ENCODE results near the gene BPI.
"Not testable (repeated sequence)": the region's sequence is repeated elsewhere in the genome, so short reads cannot be mapped to it uniquely, and the experiment has no call there.

Gene BPI

GRCh38 chr20:38302786-38303185, 1.2 kb upstream of the BPI start:
- no peak for DNase-seq (ENCODE audit: low read depth in 1 of 2, low spot score in 1 of 2)

DNA sequence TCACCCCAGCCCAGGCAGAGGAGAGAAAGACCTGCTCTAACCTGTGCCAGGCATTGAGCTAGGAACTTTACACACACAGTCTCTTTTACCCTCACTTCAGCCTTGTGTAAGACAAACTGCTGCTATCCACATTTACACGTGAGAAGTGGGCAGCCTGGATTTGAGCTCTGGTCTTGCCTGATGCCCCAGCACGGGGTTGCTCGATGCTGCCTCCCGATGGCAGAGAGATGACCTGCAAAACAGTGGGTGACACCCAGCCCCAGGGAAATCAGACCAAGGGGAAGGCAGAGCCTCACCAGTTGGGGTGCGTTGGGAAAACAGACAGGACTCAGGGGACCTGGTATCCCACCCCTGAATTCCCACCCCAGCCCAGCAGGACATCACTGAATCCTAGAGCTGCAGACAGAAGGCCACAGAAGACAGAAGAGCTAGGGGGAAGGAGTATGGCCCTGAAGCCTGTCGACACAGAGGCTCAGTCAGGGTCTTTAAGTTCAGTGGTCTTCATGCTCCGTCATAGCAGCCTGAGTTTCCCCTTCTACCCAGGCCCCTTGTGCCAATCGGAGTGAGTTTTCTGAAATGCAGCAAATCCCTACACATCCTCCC, 990 bp downstream of the BPI start:
- DNase-seq (ENCODE audit: low read depth in 1 of 2, low spot score in 1 of 2) = no peak

DNA sequence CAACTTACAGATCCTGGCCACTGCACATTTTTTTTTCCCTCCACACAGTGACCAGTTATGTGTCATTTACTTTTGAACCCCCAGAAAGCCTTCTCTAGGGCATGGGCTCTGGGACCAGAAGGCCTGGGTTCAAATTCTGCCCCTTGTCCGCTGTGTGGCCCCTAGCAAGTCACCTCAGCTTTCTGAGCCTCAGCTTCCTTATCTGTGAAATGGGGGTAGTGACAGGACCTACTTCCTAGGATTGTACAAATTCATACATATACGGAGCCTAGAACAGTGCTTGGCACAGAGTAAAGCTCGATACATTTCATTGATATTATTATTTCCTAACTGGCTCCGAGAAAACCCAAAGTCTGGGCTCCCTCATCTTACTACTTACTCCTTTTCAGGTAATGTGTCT, 1.6 kb downstream of the BPI start:
- no peak for DNase-seq (ENCODE audit: low read depth in 1 of 2, low spot score in 1 of 2)

DNA sequence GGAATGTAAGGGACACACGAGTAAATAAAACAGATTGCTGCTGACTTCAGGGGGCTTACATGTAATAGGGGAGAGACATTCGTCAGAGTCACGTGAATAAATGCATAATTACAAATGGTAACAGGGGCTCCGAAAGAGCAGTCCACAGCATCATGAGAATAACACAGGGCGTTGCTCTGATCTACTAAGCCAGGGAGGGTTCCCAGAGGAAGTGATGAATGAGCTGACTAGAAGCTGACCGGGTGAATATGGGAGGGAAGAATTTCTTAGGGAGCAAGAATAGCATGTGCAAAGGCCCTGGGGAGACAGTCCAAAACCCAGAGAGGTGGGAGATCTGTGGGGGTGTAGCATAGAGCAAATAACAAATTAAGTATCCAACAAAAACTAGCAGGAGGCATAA, 2.4 kb downstream of the BPI start:
- no peak for DNase-seq (ENCODE audit: low read depth in 1 of 2, low spot score in 1 of 2)

DNA sequence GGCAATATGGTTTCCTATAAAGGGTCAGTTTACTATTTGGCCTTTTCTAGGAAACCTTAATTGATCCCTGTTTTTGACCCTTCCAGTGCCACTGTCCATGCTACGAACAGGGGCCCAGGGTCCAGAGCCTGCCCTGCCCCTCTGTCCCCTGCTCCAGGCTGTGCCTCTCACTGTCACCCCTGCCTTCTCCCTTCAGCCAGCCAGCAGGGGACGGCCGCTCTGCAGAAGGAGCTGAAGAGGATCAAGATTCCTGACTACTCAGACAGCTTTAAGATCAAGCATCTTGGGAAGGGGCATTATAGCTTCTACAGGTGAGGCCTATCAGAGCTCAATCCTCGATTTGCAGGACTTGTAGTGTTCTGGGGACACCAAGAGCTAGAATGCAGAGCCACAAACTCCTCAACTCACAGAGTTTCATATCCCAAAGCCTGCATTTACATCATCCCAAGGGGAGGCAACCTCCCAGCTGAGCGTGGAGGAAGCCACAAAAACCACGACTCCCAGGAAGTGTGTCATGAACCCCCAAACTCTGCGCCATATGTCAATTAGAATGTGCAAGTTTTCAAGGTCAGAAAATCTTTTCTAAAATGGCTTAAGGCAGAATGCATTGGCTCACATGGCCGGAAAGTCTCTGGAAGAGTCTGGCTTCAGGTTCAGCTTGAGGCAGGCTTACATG, 3.6 kb downstream of the BPI start:
- DNase-seq (ENCODE audit: low read depth in 1 of 2, low spot score in 1 of 2) = no peak

DNA sequence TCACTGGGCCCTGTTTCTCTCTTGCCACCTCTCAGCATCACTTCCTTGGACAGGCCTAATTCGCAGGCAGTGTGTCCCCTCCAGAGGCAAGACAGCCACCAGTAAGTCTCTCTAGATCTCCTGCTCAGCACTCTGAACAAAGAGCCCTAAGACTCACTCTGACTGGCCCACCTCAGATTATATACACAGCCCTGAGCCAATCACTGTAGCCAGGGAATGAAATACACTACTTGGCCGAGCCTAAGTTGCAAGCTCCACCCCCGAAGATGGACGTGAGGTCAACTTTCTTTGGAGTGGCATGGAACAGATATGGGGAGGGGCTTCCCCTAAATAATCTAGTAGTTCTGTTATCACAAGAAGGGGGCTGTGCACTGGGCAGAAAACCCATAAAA, 4.1 kb downstream of the BPI start:
- DNase-seq (ENCODE audit: low read depth in 1 of 2, low spot score in 1 of 2) = no peak

DNA sequence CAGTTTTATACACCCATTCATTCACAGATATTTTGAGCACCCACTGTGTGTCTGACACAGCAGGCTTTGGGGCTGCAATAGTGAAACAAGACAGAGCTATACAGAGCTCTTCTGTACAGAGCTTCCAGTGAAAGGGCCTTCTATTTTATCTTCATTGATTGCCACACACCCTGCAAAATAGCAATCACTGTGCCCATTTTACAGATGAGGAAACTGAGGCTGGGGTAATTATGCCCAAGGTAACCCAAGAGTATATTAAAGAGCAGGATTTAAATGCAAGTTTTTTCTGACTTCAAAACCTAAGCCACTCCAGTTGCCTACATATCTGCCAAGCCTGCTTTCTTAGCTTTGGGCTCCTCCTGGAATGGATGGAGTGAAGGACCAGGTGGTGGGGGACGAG, 4.5 kb downstream of the BPI start:
- DNase-seq (ENCODE audit: low read depth in 1 of 2, low spot score in 1 of 2) = no peak

- DNase-seq (ENCODE audit: low read depth in 1 of 2, low spot score in 1 of 2) = no peak
These were observed 7.1 kb downstream of the BPI start for GRCh38 chr20:38311091-38311490.

DNA sequence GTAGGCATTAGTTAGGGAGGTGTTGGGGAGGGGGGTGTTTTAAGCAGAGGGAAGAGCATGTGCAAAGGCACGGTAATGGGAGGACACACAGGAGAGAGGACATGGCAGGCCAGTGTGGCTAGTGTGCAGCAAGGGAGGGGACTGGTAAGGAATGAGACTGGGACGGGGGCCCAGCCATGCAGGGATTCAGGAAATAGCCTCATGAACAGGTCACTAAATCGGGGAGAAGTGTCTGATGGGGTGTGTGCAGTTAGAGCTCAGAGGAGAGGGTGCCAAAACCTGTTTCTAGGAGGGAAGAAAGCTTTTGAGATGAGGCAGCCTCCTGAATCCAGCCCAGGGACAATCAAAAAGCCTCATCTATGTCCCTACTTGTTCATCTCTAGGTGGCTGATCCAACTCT, 7.5 kb downstream of the BPI start:
- no peak for DNase-seq (ENCODE audit: low read depth in 1 of 2, low spot score in 1 of 2)

DNA sequence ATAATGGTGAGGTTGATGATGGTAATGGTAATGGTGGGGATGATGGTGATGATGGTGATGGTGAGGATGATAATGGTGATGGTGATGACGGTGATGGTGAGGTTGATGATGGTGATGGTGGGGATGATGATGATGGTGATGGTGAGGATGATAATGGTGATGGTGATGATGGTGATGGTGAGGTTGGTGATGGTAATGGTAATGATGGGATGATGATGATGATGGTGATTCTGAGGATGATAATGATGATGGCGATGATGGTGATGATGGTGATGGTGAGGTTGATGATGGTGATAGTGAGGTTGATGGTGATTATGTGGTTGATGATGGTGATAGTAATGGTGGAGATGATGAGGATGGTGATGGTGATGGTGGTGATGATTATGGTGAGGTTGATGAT, 9.7 kb downstream of the BPI start:
- no peak for DNase-seq (ENCODE audit: low read depth in 1 of 2, low spot score in 1 of 2)

GRCh38 chr20:38314350-38314749, 10.4 kb downstream of the BPI start:
- DNase-seq (ENCODE audit: low read depth in 1 of 2, low spot score in 1 of 2) = not testable (repeated sequence)

- DNase-seq (ENCODE audit: low read depth in 1 of 2, low spot score in 1 of 2) = no peak
These were observed 11.5 kb downstream of the BPI start for GRCh38 chr20:38315290-38315966.

DNA sequence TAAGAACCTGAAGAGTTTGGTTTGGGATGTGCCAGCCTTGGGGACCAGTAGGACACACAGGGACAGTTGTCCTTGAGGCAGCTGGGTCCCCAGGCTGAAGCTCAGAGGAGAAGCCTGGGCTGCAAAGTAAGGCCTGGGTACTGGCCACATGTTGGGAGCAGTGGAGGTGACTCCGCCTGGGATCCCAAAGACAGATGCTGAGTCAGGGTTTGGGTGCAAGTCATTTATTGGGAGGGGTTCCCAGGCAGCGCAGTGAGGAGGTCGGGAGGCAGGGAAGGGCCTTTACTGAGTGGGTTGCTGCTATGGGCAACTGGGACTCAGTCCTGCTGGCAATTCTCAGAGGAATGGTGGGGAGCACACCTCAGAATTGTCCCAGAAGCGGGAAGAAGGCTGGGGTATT, 12.4 kb downstream of the BPI start:
- DNase-seq (ENCODE audit: low read depth in 1 of 2, low spot score in 1 of 2) = no peak

- no peak for DNase-seq (ENCODE audit: low read depth in 1 of 2, low spot score in 1 of 2)
These were observed 13.5 kb downstream of the BPI start for GRCh38 chr20:38317422-38317821.

- DNase-seq (ENCODE audit: low read depth in 1 of 2, low spot score in 1 of 2) = no peak
These were observed 16.3 kb downstream of the BPI start for GRCh38 chr20:38320221-38320620.

- DNase-seq (ENCODE audit: low read depth in 1 of 2, low spot score in 1 of 2) = no peak
These were observed 18.1 kb downstream of the BPI start for GRCh38 chr20:38321959-38322598.

GRCh38 chr20:38324159-38324558, 20.2 kb downstream of the BPI start:
- no peak for DNase-seq (ENCODE audit: low read depth in 1 of 2, low spot score in 1 of 2)

DNA sequence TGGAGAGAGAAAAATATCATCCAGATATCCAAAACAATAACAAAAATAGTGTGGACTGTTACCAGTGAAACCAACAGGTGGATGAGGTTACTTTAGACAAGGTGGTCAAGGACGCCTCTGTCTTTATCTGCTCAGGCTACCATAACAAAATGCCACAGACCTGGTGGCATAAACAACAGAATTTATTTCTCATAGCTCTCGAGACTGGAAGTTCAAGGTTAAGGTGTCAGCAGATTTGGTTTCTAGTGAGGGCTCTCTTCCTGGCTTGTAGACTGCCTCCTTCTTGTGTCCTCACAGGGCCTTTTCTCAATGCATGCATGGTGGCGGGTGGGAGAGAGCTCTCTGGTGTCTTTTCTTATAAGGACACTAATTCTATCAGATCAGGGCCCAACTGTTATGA, 21.2 kb downstream of the BPI start:
- DNase-seq (ENCODE audit: low read depth in 1 of 2, low spot score in 1 of 2) = no peak

- no peak for DNase-seq (ENCODE audit: low read depth in 1 of 2, low spot score in 1 of 2)
These were observed 21.9 kb downstream of the BPI start for GRCh38 chr20:38325905-38326304.

DNA sequence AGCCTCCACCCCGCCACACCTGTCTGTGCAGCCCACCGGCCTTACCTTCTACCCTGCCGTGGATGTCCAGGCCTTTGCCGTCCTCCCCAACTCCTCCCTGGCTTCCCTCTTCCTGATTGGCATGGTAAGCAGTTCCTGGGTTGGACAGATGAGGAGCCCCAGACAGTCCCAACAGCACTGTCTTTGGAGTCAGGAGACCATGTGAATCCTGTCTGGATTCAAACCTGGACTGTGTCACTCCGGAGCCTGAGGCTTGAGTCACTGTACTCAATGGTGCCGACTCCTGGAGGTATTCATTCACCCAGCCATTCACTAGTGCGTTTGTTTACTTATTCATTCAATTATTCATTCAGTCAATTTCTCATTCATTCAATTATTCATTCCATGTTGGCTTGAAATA, 22.4 kb downstream of the BPI start:
- no peak for DNase-seq (ENCODE audit: low read depth in 1 of 2, low spot score in 1 of 2)

DNA sequence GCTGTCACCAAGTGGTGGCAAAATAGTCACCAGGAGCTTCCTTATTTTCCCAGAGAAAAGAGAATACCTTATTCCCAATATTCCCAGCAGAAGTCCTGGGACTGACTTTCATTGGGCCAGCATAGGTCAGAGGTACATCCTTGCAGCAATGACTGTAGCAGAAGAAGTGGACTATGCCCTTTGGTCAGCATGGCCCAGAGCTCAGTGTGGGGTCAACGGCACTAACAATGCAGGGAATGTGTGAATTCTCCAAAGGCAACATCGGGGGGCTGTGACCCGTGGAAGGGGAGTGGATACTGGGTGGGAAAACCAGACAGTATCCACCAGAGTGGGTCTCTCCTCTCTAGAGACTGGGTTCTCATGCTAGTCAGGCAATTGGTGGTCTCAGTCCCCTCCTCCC, 26.7 kb downstream of the BPI start:
- DNase-seq (ENCODE audit: low read depth in 1 of 2, low spot score in 1 of 2) = no peak

DNA sequence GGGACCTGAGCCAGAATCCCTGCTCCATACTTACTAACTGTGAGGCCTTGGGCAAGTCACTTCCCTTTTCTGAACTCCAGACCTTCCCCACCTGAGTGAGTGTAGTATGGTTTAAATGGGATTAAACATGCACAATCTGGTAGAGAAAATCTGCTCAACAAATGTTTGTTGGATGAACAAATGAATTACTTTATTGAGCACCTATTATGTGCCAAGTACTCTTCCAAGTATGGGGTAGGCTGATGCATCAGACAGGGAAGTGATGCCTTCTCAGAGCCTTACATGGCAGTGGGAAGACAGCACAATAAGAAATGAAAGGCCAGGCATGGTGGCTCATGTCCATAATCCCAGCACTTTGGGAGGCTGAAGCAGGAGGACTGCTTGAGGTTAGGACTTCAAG, 27.3 kb downstream of the BPI start:
- no peak for DNase-seq (ENCODE audit: low read depth in 1 of 2, low spot score in 1 of 2)
